ENCODE data around the gene INSYN2A.

INSYN2A gene

DNA sequence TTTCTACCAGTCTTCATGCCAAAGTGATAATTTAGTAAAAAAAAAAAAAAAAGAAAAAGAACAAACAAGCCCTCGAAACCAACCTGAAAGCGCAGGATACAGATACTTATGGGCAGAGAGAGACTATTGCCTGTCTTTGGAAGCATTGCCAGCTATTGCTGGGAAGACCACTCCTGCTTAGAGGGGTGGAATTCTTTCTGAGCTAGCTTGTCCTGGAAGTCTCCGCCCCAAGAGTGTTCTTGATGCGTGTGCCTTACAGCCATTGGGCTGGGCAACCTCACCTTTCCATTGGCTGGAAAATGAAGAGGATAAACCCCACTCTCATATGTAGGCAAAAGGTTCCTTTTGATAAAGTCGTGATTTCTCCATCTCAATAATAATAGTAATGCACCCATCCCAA is 19.9 kb upstream of the INSYN2A start:
- TF ChIP-seq, protein P1, sequence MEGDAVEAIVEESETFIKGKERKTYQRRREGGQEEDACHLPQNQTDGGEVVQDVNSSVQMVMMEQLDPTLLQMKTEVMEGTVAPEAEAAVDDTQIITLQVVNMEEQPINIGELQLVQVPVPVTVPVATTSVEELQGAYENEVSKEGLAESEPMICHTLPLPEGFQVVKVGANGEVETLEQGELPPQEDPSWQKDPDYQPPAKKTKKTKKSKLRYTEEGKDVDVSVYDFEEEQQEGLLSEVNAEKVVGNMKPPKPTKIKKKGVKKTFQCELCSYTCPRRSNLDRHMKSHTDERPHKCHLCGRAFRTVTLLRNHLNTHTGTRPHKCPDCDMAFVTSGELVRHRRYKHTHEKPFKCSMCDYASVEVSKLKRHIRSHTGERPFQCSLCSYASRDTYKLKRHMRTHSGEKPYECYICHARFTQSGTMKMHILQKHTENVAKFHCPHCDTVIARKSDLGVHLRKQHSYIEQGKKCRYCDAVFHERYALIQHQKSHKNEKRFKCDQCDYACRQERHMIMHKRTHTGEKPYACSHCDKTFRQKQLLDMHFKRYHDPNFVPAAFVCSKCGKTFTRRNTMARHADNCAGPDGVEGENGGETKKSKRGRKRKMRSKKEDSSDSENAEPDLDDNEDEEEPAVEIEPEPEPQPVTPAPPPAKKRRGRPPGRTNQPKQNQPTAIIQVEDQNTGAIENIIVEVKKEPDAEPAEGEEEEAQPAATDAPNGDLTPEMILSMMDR (IDR thresholded peaks at IDR 0.05; ENCODE audit: low read depth, low read length): no peak
- in situ Hi-C loops (cut with HindIII; ENCODE audit: low sequenced_read_pairs): no loop called here
- peak; percentile 17 for DNase-seq (ENCODE audit: low read depth, low spot score)
- H3K4me3 ChIP-seq (ENCODE audit: low read depth, low read length): no peak overlapping the region

GRCh38 chr10:127215866-127216265 is 19.5 kb upstream of the INSYN2A start:
- DNase-seq (ENCODE audit: low read depth, low spot score): peak; percentile 34
- no peak overlapping the region for H3K4me3 ChIP-seq (ENCODE audit: low read depth, low read length)
- in situ Hi-C loops (cut with HindIII; ENCODE audit: low sequenced_read_pairs): no loop called here
- TF ChIP-seq, protein P1 (IDR thresholded peaks at IDR 0.05; ENCODE audit: low read depth, low read length): no peak

DNA sequence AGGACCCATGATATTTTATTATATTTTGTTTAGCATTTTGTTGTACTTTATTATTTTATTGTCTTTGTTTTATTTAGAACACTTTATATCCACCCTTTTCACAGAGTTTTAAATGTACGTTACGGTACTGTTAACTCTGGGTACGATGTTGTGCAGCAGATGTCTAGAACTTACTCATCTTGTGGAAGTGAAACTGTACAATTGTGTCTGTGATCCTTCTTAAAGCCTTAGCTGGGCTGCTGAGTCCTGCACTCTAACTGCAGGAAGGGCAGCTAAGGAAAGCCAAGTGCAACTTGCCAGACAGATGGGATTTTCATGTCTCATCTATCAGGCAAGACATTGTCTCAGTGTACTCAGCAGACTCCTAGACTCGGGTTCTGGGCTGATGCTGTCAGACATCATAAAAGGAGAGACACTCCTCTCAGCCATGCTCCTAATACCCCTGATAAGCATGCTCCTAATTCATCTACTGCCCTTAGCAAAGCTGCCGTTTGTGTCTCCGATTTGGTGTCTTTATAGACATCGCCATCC is 14.6 kb upstream of the INSYN2A start:
- DNase-seq (ENCODE audit: low read depth, low spot score): no peak
- no peak overlapping the region for H3K4me3 ChIP-seq (ENCODE audit: low read depth, low read length)
- TF ChIP-seq, protein P1 (IDR thresholded peaks at IDR 0.05; ENCODE audit: low read depth, low read length): no peak
- in situ Hi-C loops (cut with HindIII; ENCODE audit: low sequenced_read_pairs): no loop called here

DNA sequence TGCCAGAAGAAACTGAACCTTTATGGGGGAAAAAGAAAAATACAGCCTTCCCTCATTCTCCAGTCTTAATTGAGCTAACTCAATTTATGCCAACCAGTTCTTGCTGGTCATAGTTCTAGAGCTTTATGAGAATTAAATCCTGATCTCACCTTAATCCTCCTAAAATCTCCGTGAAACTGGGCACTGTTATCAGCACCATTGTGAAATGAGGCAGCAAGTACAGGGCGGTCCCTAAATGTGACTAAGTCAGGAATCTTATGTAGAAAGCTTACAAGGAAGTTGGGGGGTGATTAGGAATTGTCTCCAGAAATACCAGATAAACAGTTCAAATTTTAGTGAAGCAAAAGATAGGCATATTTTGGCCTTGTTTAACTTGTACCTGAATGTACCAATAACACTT is 10.7 kb upstream of the INSYN2A start:
- TF ChIP-seq, protein P1 (IDR thresholded peaks at IDR 0.05; ENCODE audit: low read depth, low read length): no peak

DNA sequence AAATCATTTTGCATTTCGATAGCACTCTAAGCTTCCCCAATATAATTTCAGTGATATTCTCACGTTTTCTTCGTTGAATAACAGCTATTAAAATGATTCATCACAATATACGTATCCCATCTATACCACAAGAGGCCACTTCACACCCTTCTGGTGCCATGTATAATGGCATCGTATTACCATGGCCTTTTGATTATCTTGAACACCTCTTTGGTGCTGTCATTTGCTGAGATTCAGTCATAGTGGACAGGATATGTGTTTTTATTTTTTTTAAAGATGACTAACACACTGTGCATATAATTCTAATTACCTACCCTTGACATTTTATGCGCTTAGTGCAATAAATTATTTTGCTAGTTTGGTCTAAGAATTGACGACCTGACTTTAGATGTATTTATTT is 6.7 kb upstream of the INSYN2A start:
- in situ Hi-C loops (cut with HindIII; ENCODE audit: low sequenced_read_pairs): no loop called here
- no peak for DNase-seq (ENCODE audit: low read depth, low spot score)
- no peak overlapping the region for H3K4me3 ChIP-seq (ENCODE audit: low read depth, low read length)
- TF ChIP-seq, protein P1 (IDR thresholded peaks at IDR 0.05; ENCODE audit: low read depth, low read length): no peak

More for the DNA sequence above, 10.7 kb upstream of the INSYN2A start:
- H3K4me3 ChIP-seq (ENCODE audit: low read depth, low read length): no peak overlapping the region
- no peak for DNase-seq (ENCODE audit: low read depth, low spot score)
- in situ Hi-C loops (cut with HindIII; ENCODE audit: low sequenced_read_pairs): no loop called here

DNA sequence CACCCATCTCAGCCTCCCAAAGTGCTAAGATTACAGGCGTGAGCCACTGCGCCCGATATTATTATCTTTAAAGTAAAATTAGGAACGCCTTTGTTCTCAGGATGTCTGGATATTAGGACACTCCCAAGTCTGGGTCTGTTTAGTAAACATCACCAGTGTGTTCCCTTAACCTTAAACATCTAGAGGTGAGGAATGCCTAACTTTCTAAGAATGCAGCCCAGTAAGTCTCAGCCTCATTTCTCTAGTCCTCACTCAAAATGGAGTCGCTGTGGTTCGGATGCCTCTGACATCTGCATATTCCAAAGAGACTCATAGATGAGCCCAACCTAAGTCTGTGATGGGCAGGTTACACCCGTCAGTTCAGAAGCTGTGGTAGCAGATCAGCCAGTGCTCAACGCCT is 4.3 kb upstream of the INSYN2A start:
- no peak for DNase-seq (ENCODE audit: low read depth, low spot score)
- TF ChIP-seq, protein P1 (IDR thresholded peaks at IDR 0.05; ENCODE audit: low read depth, low read length): no peak
- in situ Hi-C loops (cut with HindIII; ENCODE audit: low sequenced_read_pairs): no loop called here
- no peak overlapping the region for H3K4me3 ChIP-seq (ENCODE audit: low read depth, low read length)

DNA sequence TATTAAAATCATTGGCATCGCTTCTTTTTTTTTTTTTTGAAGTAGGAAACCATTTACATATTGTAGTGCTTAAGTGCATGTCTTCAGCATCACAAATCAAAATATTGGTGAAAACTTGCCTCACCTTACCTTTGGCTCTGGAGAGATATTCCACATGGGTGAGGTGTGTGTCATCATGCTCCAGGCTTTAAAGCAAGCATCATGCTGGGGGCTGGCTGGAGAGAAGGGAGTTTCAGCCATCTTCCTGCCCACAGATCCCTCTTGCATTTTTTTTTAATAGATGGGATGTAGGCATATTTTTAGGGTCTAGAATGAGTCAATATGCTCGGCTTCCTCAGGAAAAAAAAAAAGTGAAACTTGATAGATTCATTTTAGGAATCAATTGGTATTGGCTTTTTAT is 2.3 kb upstream of the INSYN2A start:
- no peak overlapping the region for H3K4me3 ChIP-seq (ENCODE audit: low read depth, low read length)
- TF ChIP-seq, protein P1 (IDR thresholded peaks at IDR 0.05; ENCODE audit: low read depth, low read length): no peak
- in situ Hi-C loops (cut with HindIII; ENCODE audit: low sequenced_read_pairs): no loop called here
- DNase-seq (ENCODE audit: low read depth, low spot score): no peak

All from astrocyte of the spinal cord (primary cell).